ENCODE data around the gene THAP7. TPM values are rescaled to one million over a fixed set of nuclear protein-coding genes. Genes with fewer than 3 reads are reported as not detected.

THAP7 gene
- total RNA-seq, 1 experiment from 2014 or later, result 19.3 TPM

DNA sequence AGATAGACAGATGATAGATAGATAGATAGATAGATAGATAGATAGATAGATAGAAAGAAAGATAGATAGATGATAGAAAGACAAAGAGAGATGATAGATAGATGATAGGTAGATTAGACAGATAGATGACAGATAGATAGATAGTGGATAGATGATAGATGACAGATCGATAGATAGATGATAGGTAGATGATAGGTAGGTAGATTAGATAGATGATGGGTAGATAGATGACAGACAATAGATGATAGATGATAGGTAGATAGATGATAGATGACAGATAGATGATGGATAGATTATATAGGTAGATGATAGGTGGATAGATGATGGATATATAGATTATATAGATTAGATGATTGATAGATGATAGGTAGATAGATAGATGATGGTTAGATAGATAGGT, 15.6 kb downstream of the THAP7 start (continued):
- TF ChIP-seq JUN (CRISPR knock-in tag; IDR thresholded peaks at IDR 0.05) (no peak), TCF7 (CRISPR knock-in tag; IDR thresholded peaks at IDR 0.05; ENCODE audit: low read depth) (no peak)
- TF ChIP-seq, protein P1, sequence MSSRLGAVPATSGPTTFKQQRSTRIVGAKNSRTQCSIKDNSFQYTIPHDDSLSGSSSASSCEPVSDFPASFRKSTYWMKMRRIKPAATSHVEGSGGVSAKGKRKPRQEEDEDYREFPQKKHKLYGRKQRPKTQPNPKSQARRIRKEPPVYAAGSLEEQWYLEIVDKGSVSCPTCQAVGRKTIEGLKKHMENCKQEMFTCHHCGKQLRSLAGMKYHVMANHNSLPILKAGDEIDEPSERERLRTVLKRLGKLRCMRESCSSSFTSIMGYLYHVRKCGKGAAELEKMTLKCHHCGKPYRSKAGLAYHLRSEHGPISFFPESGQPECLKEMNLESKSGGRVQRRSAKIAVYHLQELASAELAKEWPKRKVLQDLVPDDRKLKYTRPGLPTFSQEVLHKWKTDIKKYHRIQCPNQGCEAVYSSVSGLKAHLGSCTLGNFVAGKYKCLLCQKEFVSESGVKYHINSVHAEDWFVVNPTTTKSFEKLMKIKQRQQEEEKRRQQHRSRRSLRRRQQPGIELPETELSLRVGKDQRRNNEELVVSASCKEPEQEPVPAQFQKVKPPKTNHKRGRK (CRISPR knock-in tag; IDR thresholded peaks at IDR 0.05; ENCODE audit: borderline replicate concordance), result no peak
- TF ChIP-seq, protein P2, sequence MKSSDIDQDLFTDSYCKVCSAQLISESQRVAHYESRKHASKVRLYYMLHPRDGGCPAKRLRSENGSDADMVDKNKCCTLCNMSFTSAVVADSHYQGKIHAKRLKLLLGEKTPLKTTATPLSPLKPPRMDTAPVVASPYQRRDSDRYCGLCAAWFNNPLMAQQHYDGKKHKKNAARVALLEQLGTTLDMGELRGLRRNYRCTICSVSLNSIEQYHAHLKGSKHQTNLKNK (CRISPR knock-in tag; IDR thresholded peaks at IDR 0.05), result no peak
- TF ChIP-seq, protein P3, sequence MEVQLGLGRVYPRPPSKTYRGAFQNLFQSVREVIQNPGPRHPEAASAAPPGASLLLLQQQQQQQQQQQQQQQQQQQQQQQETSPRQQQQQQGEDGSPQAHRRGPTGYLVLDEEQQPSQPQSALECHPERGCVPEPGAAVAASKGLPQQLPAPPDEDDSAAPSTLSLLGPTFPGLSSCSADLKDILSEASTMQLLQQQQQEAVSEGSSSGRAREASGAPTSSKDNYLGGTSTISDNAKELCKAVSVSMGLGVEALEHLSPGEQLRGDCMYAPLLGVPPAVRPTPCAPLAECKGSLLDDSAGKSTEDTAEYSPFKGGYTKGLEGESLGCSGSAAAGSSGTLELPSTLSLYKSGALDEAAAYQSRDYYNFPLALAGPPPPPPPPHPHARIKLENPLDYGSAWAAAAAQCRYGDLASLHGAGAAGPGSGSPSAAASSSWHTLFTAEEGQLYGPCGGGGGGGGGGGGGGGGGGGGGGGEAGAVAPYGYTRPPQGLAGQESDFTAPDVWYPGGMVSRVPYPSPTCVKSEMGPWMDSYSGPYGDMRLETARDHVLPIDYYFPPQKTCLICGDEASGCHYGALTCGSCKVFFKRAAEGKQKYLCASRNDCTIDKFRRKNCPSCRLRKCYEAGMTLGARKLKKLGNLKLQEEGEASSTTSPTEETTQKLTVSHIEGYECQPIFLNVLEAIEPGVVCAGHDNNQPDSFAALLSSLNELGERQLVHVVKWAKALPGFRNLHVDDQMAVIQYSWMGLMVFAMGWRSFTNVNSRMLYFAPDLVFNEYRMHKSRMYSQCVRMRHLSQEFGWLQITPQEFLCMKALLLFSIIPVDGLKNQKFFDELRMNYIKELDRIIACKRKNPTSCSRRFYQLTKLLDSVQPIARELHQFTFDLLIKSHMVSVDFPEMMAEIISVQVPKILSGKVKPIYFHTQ (CRISPR knock-in tag; IDR thresholded peaks at IDR 0.05), result no peak

DNA sequence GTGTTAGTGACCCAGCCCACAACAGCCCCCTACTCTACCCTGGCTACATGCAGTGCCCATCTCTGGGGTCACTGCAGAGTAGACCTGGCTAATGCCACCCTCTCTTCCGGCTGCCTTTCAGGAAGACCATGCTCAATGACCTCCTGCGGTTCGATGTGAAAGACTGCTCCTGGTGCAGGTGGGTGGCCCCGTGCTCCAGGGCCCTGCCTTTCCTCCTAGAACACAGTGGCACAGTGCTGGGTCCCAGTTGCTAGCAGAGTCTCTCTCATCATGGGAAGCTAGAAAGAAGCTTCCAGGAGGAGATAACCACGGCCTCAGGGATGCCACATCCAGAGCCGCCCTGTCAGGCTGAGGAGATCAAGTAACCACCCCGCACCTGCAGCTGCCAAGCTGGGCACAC, 16.2 kb downstream of the THAP7 start:
- TF ChIP-seq, protein P4, sequence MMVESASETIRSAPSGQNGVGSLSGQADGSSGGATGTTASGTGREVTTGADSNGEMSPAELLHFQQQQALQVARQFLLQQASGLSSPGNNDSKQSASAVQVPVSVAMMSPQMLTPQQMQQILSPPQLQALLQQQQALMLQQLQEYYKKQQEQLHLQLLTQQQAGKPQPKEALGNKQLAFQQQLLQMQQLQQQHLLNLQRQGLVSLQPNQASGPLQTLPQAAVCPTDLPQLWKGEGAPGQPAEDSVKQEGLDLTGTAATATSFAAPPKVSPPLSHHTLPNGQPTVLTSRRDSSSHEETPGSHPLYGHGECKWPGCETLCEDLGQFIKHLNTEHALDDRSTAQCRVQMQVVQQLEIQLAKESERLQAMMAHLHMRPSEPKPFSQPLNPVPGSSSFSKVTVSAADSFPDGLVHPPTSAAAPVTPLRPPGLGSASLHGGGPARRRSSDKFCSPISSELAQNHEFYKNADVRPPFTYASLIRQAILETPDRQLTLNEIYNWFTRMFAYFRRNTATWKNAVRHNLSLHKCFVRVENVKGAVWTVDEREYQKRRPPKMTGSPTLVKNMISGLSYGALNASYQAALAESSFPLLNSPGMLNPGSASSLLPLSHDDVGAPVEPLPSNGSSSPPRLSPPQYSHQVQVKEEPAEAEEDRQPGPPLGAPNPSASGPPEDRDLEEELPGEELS (CRISPR knock-in tag; IDR thresholded peaks at IDR 0.05), result no peak
- TF ChIP-seq RELA (CRISPR knock-in tag; IDR thresholded peaks at IDR 0.05; ENCODE audit: borderline replicate concordance) (no peak), GABPB1 (CRISPR knock-in tag; IDR thresholded peaks at IDR 0.05) (no peak), MYBL2 (CRISPR knock-in tag; IDR thresholded peaks at IDR 0.05) (no peak)
- TF ChIP-seq, protein P5, sequence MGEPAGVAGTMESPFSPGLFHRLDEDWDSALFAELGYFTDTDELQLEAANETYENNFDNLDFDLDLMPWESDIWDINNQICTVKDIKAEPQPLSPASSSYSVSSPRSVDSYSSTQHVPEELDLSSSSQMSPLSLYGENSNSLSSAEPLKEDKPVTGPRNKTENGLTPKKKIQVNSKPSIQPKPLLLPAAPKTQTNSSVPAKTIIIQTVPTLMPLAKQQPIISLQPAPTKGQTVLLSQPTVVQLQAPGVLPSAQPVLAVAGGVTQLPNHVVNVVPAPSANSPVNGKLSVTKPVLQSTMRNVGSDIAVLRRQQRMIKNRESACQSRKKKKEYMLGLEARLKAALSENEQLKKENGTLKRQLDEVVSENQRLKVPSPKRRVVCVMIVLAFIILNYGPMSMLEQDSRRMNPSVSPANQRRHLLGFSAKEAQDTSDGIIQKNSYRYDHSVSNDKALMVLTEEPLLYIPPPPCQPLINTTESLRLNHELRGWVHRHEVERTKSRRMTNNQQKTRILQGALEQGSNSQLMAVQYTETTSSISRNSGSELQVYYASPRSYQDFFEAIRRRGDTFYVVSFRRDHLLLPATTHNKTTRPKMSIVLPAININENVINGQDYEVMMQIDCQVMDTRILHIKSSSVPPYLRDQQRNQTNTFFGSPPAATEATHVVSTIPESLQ (CRISPR knock-in tag; IDR thresholded peaks at IDR 0.05), result no peak
- TF ChIP-seq, protein P6, sequence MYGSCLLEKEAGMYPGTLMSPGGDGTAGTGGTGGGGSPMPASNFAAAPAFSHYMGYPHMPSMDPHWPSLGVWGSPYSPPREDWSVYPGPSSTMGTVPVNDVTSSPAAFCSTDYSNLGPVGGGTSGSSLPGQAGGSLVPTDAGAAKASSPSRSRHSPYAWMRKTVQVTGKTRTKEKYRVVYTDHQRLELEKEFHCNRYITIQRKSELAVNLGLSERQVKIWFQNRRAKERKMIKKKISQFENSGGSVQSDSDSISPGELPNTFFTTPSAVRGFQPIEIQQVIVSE (CRISPR knock-in tag; IDR thresholded peaks at IDR 0.05; ENCODE audit: borderline replicate concordance), result no peak
- ATAC-seq (no peak), DNase-seq (ENCODE audit: low spot score) (no peak)
- Mint-ChIP-seq H3K4me3 (no peak overlapping the region), H3K27ac (no peak overlapping the region), H3K4me1 (peaks cover 16% of the 10 kb centered on the region), H3K36me3 (peaks cover 19% of the 10 kb centered on the region), H3K27me3 (ENCODE audit: low read depth) (peaks cover 6% of the 10 kb centered on the region), H3K9me3 (no peaks in the 10 kb centered on the region)
- ChIA-PET POLR2A (no interaction called here), CTCF (interaction anchor here (0.5 kb wide), 1 partner anchor 1159 kb away, joined by 4 read pairs; no protein-coding TSS in a partner anchor)

DNA sequence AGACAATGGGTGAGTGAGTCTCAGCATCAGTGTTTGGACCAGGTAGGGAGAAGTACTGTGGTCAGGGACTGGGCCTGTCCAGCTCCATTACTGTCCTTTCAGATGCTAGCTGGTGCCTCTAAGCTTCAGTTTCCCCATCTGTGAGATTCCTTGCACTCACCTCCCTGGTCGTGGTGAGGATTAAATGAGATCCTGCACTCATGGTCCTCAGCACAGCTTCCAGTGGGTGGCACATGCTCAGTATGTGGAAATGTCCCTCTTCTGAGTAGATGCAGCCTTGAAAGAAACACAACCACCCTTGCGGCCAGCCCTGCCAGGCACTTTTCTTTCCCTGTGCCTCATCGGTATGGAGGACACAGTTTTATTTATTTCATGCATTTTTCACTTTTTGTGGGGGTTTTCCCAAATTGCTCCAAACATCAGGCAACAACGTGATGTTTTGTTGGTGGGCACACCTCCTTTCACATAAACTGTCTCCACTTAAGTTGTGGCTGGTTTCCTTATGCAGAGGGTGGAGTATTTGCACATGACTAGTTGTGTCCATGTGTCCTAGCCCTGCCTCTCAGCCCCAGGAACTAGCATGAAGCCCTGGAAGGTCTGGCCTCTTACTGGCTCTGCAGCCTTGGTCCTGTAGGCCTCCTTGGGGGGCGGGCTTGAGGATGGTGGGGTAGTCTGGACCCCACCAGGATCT, 18.7 kb downstream of the THAP7 start:
- ChIA-PET CTCF (interaction anchor here (0.6 to 2.4 kb wide), 4 partner anchors 15 to 85 kb away, joined by 3 to 16 read pairs (median 8); no protein-coding TSS in a partner anchor), POLR2A (no interaction called here)
- Mint-ChIP-seq H3K4me3 (peak overlapping the region; percentile 96), H3K27ac (no peak overlapping the region), H3K36me3 (peaks cover 26% of the 10 kb centered on the region), H3K27me3 (ENCODE audit: low read depth) (peaks cover 26% of the 10 kb centered on the region), H3K9me3 (peaks cover 9% of the 10 kb centered on the region), H3K4me1 (peaks cover 30% of the 10 kb centered on the region)
- ATAC-seq, result no peak
- no peak for TF ChIP-seq SP1 (CRISPR knock-in tag; conservative IDR thresholded peaks at IDR 0.05)
- TF ChIP-seq, protein P7, sequence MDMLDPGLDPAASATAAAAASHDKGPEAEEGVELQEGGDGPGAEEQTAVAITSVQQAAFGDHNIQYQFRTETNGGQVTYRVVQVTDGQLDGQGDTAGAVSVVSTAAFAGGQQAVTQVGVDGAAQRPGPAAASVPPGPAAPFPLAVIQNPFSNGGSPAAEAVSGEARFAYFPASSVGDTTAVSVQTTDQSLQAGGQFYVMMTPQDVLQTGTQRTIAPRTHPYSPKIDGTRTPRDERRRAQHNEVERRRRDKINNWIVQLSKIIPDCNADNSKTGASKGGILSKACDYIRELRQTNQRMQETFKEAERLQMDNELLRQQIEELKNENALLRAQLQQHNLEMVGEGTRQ (CRISPR knock-in tag; IDR thresholded peaks at IDR 0.05), result no peak
- no peak for DNase-seq (ENCODE audit: low spot score)

Data from WTC11 (cell line).